GM21526 (cell line): Measurements from ENCODE around the gene SMIM35.

ENCODE experiments used
- ATAC-seq: cut with Tn5 transposase; IDR thresholded peaks from one replicate; pipeline ENCODE4 v1.9.1; 2021; ENCODE audit warnings: moderate library complexity; ENCODE audit not compliant: unreplicated experiment, low FRiP score

SMIM35 gene

GRCh38 chr11:118111019-118111743, 24.4 kb upstream of the SMIM35 start:
- no peak for ATAC-seq

GRCh38 chr11:118109231-118109630, 22.5 kb upstream of the SMIM35 start:
- no peak for ATAC-seq

GRCh38 chr11:118108513-118108912, 21.8 kb upstream of the SMIM35 start:
- no peak for ATAC-seq

DNA sequence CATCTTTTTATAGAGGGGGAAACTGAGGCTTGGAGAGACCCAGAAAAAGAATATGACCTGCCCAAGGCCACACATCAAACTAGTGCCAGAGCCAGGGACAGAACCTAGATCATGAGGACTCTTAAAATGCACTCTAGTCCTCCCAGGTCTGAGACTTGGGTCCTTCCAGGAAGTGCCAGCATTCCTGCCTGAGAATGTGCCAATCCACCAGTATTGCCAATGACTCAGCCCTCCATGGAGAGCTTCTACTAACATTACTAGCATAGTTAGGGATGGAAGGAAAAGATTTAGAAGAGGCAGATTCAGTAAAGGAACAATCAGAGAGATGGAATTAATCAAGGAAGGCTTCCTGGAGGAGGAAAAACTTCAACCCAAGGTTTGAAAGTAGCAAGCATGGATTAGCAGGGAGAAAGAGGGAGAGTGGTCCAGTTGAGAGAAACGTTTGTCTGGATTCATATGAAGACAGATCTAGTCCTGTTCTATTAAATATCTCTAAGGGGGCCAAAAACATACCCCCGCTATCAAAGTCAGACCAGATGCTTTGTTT, 20.1 kb upstream of the SMIM35 start:
- ATAC-seq, result no peak

DNA sequence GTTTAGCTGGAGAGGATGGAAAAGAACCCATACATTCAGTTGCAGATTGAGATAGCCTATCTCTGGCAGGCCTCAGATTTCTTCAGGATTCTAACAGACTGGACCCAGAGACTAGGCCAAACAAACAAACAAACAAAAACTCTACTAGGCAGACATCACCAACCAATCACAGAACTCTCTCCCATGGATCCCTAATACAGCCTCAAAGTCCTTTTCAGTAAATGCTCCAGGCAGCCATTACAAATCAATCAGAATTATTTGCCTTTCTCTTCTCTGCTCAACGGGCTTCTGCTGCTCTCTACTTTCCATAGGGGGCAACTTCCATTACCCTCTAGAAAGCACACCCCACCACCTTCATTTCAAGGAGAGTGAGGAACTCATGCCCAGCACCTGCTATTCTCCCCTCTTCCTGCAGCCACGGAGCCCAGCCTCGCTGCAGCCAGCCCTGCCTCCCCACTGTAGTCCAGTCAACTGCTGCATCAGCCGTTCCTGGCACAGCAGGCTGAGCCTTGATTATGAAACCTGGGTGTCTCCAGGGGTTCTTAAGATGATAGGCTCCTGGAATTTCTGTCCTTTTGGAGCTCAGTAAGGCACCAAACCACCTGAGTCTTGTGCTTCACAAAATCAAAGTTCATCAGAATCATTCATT, 19.0 kb upstream of the SMIM35 start:
- ATAC-seq, result no peak

- ATAC-seq, result no peak
These were observed 17.7 kb upstream of the SMIM35 start for GRCh38 chr11:118104491-118104890.

GRCh38 chr11:118102721-118103261, 16.0 kb upstream of the SMIM35 start:
- no peak for ATAC-seq

GRCh38 chr11:118100691-118101232, 14.0 kb upstream of the SMIM35 start:
- no peak for ATAC-seq

DNA sequence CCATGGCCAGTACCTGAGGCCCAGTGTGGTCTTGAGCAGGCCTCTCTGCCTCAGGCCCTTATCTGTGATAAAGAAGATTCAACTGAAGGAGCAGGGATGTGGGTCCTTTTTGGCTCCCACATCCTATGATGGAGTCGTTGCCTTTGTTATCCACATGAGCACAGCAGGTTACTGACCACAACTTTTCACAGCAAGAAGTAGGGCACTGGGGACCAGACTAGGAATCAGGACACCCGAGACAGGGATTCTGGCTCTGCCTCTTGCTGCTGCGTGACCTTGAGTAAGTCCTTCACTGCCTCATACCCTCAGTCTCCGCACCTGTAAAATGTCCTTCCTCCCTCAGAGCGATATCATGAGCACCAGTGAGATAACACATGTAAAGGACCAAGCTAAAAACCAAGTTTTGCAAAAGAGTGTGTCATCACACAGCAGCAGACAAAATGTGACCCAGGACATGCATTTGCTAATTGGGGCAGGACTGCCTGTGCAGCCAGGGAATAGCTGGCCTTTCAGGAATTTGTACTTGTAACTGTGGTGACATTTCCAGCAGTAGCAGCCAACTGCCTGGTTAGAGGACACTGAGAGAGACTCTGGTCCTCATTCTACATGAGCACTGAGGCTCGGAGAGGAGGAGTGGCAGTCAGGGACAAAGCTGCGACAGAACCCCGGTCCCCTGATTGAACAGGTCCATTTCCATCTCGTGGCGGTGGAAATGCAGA, 13.2 kb upstream of the SMIM35 start:
- no peak for ATAC-seq

- ATAC-seq, result no peak
These were observed 12.5 kb upstream of the SMIM35 start for GRCh38 chr11:118098996-118099837.

GRCh38 chr11:118095967-118096367, 9.2 kb upstream of the SMIM35 start:
- no peak for ATAC-seq

- no peak for ATAC-seq
These were observed 8.7 kb upstream of the SMIM35 start for GRCh38 chr11:118095493-118095892.

- no peak for ATAC-seq
These were observed 6.3 kb upstream of the SMIM35 start for GRCh38 chr11:118092907-118093571.

- no peak for ATAC-seq
These were observed 4.9 kb upstream of the SMIM35 start for GRCh38 chr11:118091690-118092089.

DNA sequence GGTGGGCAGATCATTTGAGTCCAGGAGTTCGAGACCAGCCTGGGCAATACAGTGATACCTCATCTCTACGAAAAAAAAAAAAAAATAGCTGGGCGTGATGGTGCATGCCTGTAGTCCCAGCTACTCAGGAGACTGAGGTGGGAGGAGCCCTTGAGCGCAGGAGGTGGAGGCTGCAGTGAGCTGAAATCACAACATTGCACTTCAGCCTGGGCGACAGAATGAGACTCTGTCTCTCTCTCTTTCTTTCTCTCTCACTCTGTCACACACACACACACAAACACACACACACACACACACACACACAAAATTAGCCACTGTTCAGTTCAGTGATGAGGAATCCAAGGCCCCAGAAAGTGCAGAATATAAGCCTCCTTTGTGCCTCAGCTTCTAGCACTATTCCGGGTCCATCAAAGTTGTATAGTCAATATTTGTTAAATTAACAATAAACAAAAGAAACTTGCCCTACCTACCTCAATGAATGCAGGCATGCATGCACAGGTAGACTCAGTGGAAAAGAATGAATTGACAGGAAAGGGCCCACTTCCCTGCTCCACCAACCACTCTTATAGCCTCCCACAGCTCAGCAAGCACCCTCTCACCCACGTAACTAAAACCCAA, 3.9 kb upstream of the SMIM35 start:
- no peak for ATAC-seq

DNA sequence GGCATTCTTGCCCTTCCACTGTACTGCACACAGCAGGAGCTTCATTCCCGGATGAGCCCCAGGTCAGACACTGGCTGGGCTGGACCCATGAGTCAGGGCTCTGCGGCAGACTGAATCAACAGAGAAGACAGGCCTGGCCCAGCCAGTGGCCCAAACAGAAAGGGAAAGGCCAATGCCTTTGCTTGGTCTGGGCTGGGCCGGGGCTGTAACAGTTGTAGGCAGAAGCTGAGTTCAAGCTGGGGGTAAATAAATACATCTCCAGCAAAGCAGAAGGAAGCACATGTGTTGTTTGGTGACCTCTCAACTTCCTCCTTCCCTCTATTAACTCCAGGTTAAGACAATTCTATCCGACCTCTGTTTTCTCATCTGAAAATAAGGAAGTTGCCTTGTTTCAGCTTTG, 1.8 kb upstream of the SMIM35 start:
- ATAC-seq, result no peak

DNA sequence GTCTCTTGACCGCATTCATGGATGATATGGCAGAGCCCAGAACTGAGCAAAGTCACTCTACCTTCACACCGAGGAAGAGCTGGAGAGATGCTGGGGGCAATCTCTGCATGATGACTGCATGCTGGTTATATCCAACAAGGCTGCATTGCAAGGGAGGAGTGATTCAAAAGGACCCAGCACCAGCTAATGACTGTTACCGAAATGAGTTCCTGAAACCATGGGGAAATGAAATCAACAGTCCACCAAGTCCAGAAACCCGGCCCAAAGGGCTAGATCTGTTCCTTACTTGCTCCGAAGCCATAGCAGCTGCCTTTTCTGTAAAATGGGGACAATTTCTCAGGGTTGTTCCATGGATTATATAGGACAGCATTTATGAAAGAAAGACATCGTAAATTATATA, 1.2 kb upstream of the SMIM35 start:
- no peak for ATAC-seq

DNA sequence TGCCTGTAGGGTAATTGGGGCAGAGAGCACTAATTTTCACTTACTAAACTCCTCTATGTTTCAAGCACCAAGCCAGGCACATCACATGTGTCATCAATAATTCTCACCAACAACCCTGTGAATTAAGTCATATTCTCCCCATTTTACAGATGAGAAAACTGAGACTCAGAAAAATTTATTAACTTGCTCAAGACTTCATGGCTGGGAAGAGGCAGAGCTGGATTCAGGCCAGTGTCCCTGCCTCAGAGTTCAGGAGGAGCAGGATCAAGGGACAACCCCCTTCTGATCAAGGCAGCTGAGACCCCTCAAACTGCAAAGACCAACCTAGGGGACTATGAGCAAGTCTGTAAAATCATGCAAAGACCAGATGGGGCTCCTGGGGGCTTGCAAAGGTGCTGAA, 2.1 kb downstream of the SMIM35 start:
- no peak for ATAC-seq

GRCh38 chr11:118084247-118084646, 2.5 kb downstream of the SMIM35 start:
- no peak for ATAC-seq
